ENCODE results near the gene KCND3.

The KCND3 gene

DNA sequence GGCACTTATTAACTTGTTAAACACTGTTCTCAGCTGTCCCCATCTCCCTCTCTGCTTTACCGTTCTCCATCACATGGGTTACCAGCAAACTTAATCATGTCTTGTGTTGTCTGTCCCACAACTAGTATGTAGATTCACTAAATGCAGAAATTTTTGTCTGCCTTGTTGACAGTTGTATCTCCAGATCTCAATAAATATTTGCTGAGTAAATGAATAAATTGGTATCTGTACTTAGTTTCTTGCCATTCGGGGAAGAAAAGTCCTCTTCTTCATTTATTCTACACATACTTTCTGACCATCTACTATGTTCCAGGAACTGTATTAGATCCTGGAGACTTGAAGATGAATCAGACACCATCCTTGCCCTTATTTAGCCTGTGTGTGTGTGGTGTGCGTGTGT, 97.9 kb downstream of the KCND3 start:
- Histone ChIP-seq H3K9me3 (ENCODE audit: control insufficient read depth, insufficient read depth, low read length) (no peaks in the 10 kb centered on the region), H3K4me1 (ENCODE audit: control insufficient read depth, low read length) (no peaks in the 10 kb centered on the region), H3K79me2 (ENCODE audit: control insufficient read depth, low read length) (no peaks in the 10 kb centered on the region), H4K20me1 (ENCODE audit: control insufficient read depth, insufficient read depth, low read depth, low read length) (no peaks in the 10 kb centered on the region), H3K27ac (ENCODE audit: low read depth, low read length) (no peak overlapping the region), H3K4me2 (ENCODE audit: low read length) (no peak overlapping the region), H3K27me3 (ENCODE audit: control insufficient read depth, low read length) (peaks cover 16% of the 10 kb centered on the region), H3K4me3 (ENCODE audit: low read length) (no peak overlapping the region), H3F3A (ENCODE audit: control insufficient read depth, insufficient read depth) (no peaks in the 10 kb centered on the region), H3K9me2 (replicated peaks; ENCODE audit: control insufficient read depth, low read length) (no peaks in the 10 kb centered on the region), H3K36me3 (ENCODE audit: control insufficient read depth, low read length) (no peaks in the 10 kb centered on the region)
- no peak for TF ChIP-seq EZH2phosphoT487 (IDR thresholded peaks at IDR 0.05; ENCODE audit: borderline replicate concordance, low read length)
- TF ChIP-seq, protein P1, sequence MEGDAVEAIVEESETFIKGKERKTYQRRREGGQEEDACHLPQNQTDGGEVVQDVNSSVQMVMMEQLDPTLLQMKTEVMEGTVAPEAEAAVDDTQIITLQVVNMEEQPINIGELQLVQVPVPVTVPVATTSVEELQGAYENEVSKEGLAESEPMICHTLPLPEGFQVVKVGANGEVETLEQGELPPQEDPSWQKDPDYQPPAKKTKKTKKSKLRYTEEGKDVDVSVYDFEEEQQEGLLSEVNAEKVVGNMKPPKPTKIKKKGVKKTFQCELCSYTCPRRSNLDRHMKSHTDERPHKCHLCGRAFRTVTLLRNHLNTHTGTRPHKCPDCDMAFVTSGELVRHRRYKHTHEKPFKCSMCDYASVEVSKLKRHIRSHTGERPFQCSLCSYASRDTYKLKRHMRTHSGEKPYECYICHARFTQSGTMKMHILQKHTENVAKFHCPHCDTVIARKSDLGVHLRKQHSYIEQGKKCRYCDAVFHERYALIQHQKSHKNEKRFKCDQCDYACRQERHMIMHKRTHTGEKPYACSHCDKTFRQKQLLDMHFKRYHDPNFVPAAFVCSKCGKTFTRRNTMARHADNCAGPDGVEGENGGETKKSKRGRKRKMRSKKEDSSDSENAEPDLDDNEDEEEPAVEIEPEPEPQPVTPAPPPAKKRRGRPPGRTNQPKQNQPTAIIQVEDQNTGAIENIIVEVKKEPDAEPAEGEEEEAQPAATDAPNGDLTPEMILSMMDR (IDR thresholded peaks at IDR 0.05; ENCODE audit: low read depth, low read length, poor library complexity, severe bottlenecking), result no peak

DNA sequence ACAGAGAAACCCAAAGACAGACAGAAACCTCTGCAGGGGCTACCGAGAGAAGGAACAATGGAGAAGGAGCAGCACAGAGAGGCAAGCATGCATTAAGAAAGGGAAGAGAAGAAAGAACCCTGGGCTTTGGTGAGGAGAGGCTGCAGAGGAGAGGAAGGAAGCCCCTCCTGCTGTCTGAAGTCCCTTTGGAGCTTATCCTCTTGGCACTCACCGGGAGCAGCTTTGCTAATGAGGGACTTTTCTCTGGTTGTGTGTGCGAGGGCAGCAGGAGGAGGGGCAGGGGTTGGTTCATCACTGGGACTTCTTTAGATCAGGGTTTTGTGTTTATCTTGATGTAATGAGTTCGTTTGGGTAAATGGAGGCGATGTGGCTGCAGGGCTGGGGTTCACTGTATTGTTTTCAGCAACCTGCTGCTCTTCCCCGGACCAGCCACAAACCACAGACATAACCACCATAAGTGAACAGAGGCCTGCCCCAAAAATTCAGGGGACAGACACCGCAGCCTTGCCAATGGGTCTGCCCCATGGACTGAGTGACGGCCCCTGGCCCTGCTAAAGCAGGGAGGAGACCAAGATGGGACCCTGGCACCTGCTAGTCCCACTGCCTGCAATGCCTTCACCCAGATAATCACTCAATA, 100.6 kb downstream of the KCND3 start:
- Histone ChIP-seq H3K79me2 (ENCODE audit: control insufficient read depth, low read length) (no peaks in the 10 kb centered on the region), H3K4me2 (ENCODE audit: low read length) (no peak overlapping the region), H3K36me3 (ENCODE audit: control insufficient read depth, low read length) (no peaks in the 10 kb centered on the region), H3K9me2 (replicated peaks; ENCODE audit: control insufficient read depth, low read length) (no peaks in the 10 kb centered on the region), H3K4me3 (ENCODE audit: low read length) (no peak overlapping the region), H4K20me1 (ENCODE audit: control insufficient read depth, insufficient read depth, low read depth, low read length) (no peaks in the 10 kb centered on the region), H3K4me1 (ENCODE audit: control insufficient read depth, low read length) (no peaks in the 10 kb centered on the region), H3K9me3 (ENCODE audit: control insufficient read depth, insufficient read depth, low read length) (no peaks in the 10 kb centered on the region), H3K27ac (ENCODE audit: low read depth, low read length) (no peak overlapping the region), H3K27me3 (ENCODE audit: control insufficient read depth, low read length) (peaks cover 16% of the 10 kb centered on the region), H3F3A (ENCODE audit: control insufficient read depth, insufficient read depth) (no peaks in the 10 kb centered on the region)
- no peak for TF ChIP-seq EZH2phosphoT487 (IDR thresholded peaks at IDR 0.05; ENCODE audit: borderline replicate concordance, low read length)
- TF ChIP-seq, protein P1 (IDR thresholded peaks at IDR 0.05; ENCODE audit: low read depth, low read length, poor library complexity, severe bottlenecking), result no peak

DNA sequence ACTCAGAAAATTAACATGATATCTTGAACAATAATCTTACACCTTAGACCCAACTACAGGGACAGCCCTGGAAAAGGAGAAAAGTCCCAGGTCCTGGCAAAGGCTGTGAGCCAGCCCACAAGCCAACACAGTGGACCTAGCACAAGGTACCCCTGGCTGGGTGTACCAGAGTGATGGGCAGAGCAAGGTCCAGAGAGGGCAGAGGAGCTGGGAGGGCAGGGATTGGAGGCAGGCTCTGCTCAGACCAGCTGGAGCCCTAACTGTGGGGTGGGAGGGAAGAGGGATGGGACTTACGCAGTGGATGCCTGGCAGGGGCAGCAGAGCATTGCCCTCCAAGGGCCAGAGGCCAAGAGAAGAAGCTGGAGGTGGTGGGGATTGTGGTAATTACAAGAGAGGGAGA, 101.6 kb downstream of the KCND3 start:
- H3K27ac ChIP-seq (ENCODE audit: low read depth, low read length), result no peak overlapping the region
- no peaks in the 10 kb centered on the region for H4K20me1 ChIP-seq (ENCODE audit: control insufficient read depth, insufficient read depth, low read depth, low read length)
- no peak overlapping the region for H3K4me3 ChIP-seq (ENCODE audit: low read length)
- H3K36me3 ChIP-seq (ENCODE audit: control insufficient read depth, low read length), result no peaks in the 10 kb centered on the region
- no peaks in the 10 kb centered on the region for H3K9me2 ChIP-seq (replicated peaks; ENCODE audit: control insufficient read depth, low read length)
- H3K27me3 ChIP-seq (ENCODE audit: control insufficient read depth, low read length), result peaks cover 16% of the 10 kb centered on the region
- H3K4me1 ChIP-seq (ENCODE audit: control insufficient read depth, low read length), result no peaks in the 10 kb centered on the region
- TF ChIP-seq EZH2phosphoT487 (IDR thresholded peaks at IDR 0.05; ENCODE audit: borderline replicate concordance, low read length), result no peak
- TF ChIP-seq, protein P1 (IDR thresholded peaks at IDR 0.05; ENCODE audit: low read depth, low read length, poor library complexity, severe bottlenecking), result no peak
- H3F3A ChIP-seq (ENCODE audit: control insufficient read depth, insufficient read depth), result no peaks in the 10 kb centered on the region
- no peaks in the 10 kb centered on the region for H3K9me3 ChIP-seq (ENCODE audit: control insufficient read depth, insufficient read depth, low read length)
- H3K79me2 ChIP-seq (ENCODE audit: control insufficient read depth, low read length), result no peaks in the 10 kb centered on the region
- no peak overlapping the region for H3K4me2 ChIP-seq (ENCODE audit: low read length)
